Measurements from ENCODE around the gene FNIP2. TPM values are rescaled to one million over a fixed set of nuclear protein-coding genes. Genes with fewer than 3 reads are reported as not detected.
A peak's percentile ranks its signal among the peaks of the same experiment; 100 is the strongest.
"Not testable (repeated sequence)": the region's sequence is repeated elsewhere in the genome, so short reads cannot be mapped to it uniquely, and the experiment has no call there.

FNIP2 gene
- total and polyA plus RNA-seq, 8 donors = 4.8 to 109 (median 28.9) TPM

GRCh38 chr4:158945529-158946108, 176.8 kb downstream of the FNIP2 start:
- TF ChIP-seq POLR2A (IDR thresholded peaks at IDR 0.05) (no peak), CTCF (IDR thresholded peaks at IDR 0.05) (no peak), EP300 (IDR thresholded peaks at IDR 0.05) (no peak), POLR2AphosphoS5 (IDR thresholded peaks at IDR 0.05) (no peak)
- 83 to 91% (median 85%) methylated on average over 5 of the region's 5 CpGs for WGBS, 5 donors

GRCh38 chr4:158946825-158947224, 178.0 kb downstream of the FNIP2 start:
- H3K27ac ChIP-seq = no peak overlapping the region
- peaks cover 0 to 8% (median 0%) of the 10 kb centered on the region in 4 donors for H3K4me1 ChIP-seq
- H3K36me3 ChIP-seq = no peaks in the 10 kb centered on the region
- 86 to 94% (median 89%) methylated on average over 3 of the region's 3 CpGs for WGBS, 5 donors
- no peaks in the 10 kb centered on the region for H3K27me3 ChIP-seq
- no peak overlapping the region for H3K4me3 ChIP-seq
- peaks cover 0 to 5% (median 2%) of the 10 kb centered on the region in 4 donors for H3K9me3 ChIP-seq
- TF ChIP-seq POLR2AphosphoS5 (IDR thresholded peaks at IDR 0.05) (no peak), CTCF (IDR thresholded peaks at IDR 0.05) (no peak), EP300 (IDR thresholded peaks at IDR 0.05) (no peak), POLR2A (IDR thresholded peaks at IDR 0.05) (no peak)
- intact Hi-C loops (cut with DNase I; ENCODE audit: low total_unique reads) = no loop called here
- DNase-seq = no peak

More at GRCh38 chr4:158945529-158946108, 176.8 kb downstream of the FNIP2 start:
- DNase-seq = no peak
- Histone ChIP-seq H3K36me3 (no peaks in the 10 kb centered on the region), H3K27ac (no peak overlapping the region), H3K4me3 (no peak overlapping the region), H3K9me3 (no peaks in the 10 kb centered on the region), H3K4me1 (peaks cover 0 to 8% (median 0%) of the 10 kb centered on the region in 4 donors), H3K27me3 (no peaks in the 10 kb centered on the region)
- intact Hi-C loops (cut with DNase I; ENCODE audit: low total_unique reads) = no loop called here

GRCh38 chr4:158948071-158948470, 179.2 kb downstream of the FNIP2 start:
- WGBS, 5 donors = 85 to 98% (median 95%) methylated on average over 2 of the region's 2 CpGs
- no peak for DNase-seq
- intact Hi-C loops (cut with DNase I; ENCODE audit: low total_unique reads) = no loop called here

GRCh38 chr4:158949099-158949498, 180.3 kb downstream of the FNIP2 start:
- Histone ChIP-seq H3K4me1 (peaks cover 0 to 8% (median 0%) of the 10 kb centered on the region in 4 donors), H3K27me3 (no peaks in the 10 kb centered on the region), H3K4me3 (no peak overlapping the region), H3K36me3 (no peaks in the 10 kb centered on the region), H3K27ac (no peak overlapping the region), H3K9me3 (peaks cover 5 to 20% (median 15%) of the 10 kb centered on the region in 4 donors)
- intact Hi-C loops (cut with DNase I; ENCODE audit: low total_unique reads) = no loop called here
- DNase-seq = peak in 1 of 2 donors; percentile 20
- TF ChIP-seq POLR2AphosphoS5 (IDR thresholded peaks at IDR 0.05) (no peak), POLR2A (IDR thresholded peaks at IDR 0.05) (no peak), EP300 (IDR thresholded peaks at IDR 0.05) (no peak), CTCF (IDR thresholded peaks at IDR 0.05) (no peak)

More at GRCh38 chr4:158948071-158948470, 179.2 kb downstream of the FNIP2 start:
- peaks cover 5 to 17% (median 13%) of the 10 kb centered on the region in 4 donors for H3K9me3 ChIP-seq
- TF ChIP-seq POLR2A (IDR thresholded peaks at IDR 0.05) (no peak), CTCF (IDR thresholded peaks at IDR 0.05) (no peak)
- no peaks in the 10 kb centered on the region for H3K27me3 ChIP-seq
- peaks cover 0 to 8% (median 0%) of the 10 kb centered on the region in 4 donors for H3K4me1 ChIP-seq
- no peak overlapping the region for H3K27ac ChIP-seq
- no peak overlapping the region for H3K4me3 ChIP-seq
- H3K36me3 ChIP-seq = no peaks in the 10 kb centered on the region

- H3K9me3 ChIP-seq = peaks cover 5 to 20% (median 15%) of the 10 kb centered on the region in 4 donors
- H3K4me3 ChIP-seq; DNase-seq; H3K27ac ChIP-seq; intact Hi-C loops (cut with DNase I; ENCODE audit: low total_unique reads); H3K27me3 ChIP-seq; H3K36me3 ChIP-seq; H3K4me1 ChIP-seq: not testable (repeated sequence)
- WGBS, 5 donors = 89 to 98% (median 92%) methylated on average over 2 of the region's 2 CpGs
These were observed 183.5 kb downstream of the FNIP2 start for GRCh38 chr4:158952221-158952774.

- H3K27me3 ChIP-seq; intact Hi-C loops (cut with DNase I; ENCODE audit: low total_unique reads); H3K4me1 ChIP-seq; H3K27ac ChIP-seq; H3K4me3 ChIP-seq; DNase-seq; H3K36me3 ChIP-seq: not testable (repeated sequence)
- 84 to 96% (median 93%) methylated on average over 9 of the region's 9 CpGs for WGBS, 5 donors
- H3K9me3 ChIP-seq = peaks cover 5 to 20% (median 15%) of the 10 kb centered on the region in 4 donors
These were observed 187.5 kb downstream of the FNIP2 start for GRCh38 chr4:158956345-158956744.

GRCh38 chr4:158956918-158957317, 188.1 kb downstream of the FNIP2 start:
- DNase-seq; H3K4me1 ChIP-seq; H3K36me3 ChIP-seq; H3K4me3 ChIP-seq; H3K27ac ChIP-seq; intact Hi-C loops (cut with DNase I; ENCODE audit: low total_unique reads); H3K27me3 ChIP-seq: not testable (repeated sequence)
- H3K9me3 ChIP-seq = peaks cover 5 to 16% (median 12%) of the 10 kb centered on the region in 4 donors
- WGBS, 5 donors = 94 to 99% (median 97%) methylated on average over 3 of the region's 3 CpGs
